Keratinocyte (primary cell): ENCODE data around the gene DACH1. TPM values are rescaled to one million over a fixed set of nuclear protein-coding genes. Genes with fewer than 3 reads are reported as not detected.

Experiments used
- DNase-seq: peaks from one replicate; pipeline ENCODE4 v3.0.0-alpha.2; 2011; ENCODE audit warnings: low read depth, missing footprints, low spot score
- FAIRE-seq: peaks from 2 replicates; lab custom pipeline; 2011; peaks lifted over from hg19 to GRCh38; lab: Jason Lieb, UNC
- H2AFZ ChIP-seq: 2 replicates; pipeline ENCODE4 v1.6.0; 2012; ENCODE audit warnings: low read length, control low read depth, inconsistent platforms; ENCODE audit not compliant: control insufficient read depth
- H3K27ac ChIP-seq: 2 replicates; pipeline ENCODE4 v1.5.1; 2011; ENCODE audit warnings: low read length; ENCODE audit not compliant: control insufficient read depth, insufficient read depth
- H3K27me3 ChIP-seq: 3 replicates; pipeline ENCODE4 v1.6.0; 2011; ENCODE audit warnings: low read length; ENCODE audit not compliant: control insufficient read depth, insufficient read depth; ENCODE audit errors: extremely low read depth
- H3K36me3 ChIP-seq, 2 experiments: 2 replicates in 1 of 2; 3 replicates in 1 of 2; pipeline ENCODE4 v1.5.1; 2011; ENCODE audit warnings: low read length in 2 of 2, mild to moderate bottlenecking in 1 of 2; ENCODE audit not compliant: control insufficient read depth in 2 of 2, insufficient read depth in 2 of 2; ENCODE audit errors: extremely low read depth in 1 of 2
- H3K4me1 ChIP-seq: 3 replicates; pipeline ENCODE4 v1.5.1; 2011; ENCODE audit warnings: low read length; ENCODE audit not compliant: control insufficient read depth, insufficient read depth; ENCODE audit errors: extremely low read depth
- H3K4me2 ChIP-seq: 3 replicates; pipeline ENCODE4 v1.6.0; 2011; ENCODE audit warnings: low read depth, low read length; ENCODE audit not compliant: control insufficient read depth, insufficient read depth; ENCODE audit errors: extremely low read depth
- H3K4me3 ChIP-seq, 3 experiments: fragments of 200-600 bp in 1 of 3; sonication (generic) in 1 of 3; 2 replicates in 2 of 3; 3 replicates in 1 of 3; pipeline ENCODE4 v1.5.1; 2011 to 2016; ENCODE audit warnings: low read length in 3 of 3, mild to moderate bottlenecking in 3 of 3, control low read depth in 2 of 3, inconsistent platforms in 1 of 3, low read depth in 1 of 3, mixed read lengths in 1 of 3, mixed run types in 1 of 3, moderate library complexity in 1 of 3; ENCODE audit not compliant: control insufficient read depth in 2 of 3, insufficient read depth in 2 of 3; ENCODE audit errors: extremely low read depth in 1 of 3
- H3K79me2 ChIP-seq: 2 replicates; pipeline ENCODE4 v1.6.0; 2012; ENCODE audit warnings: low read length; ENCODE audit not compliant: control insufficient read depth, insufficient read depth
- H3K9ac ChIP-seq: 3 replicates; pipeline ENCODE4 v1.6.0; 2011; ENCODE audit warnings: low read length; ENCODE audit not compliant: control insufficient read depth, insufficient read depth; ENCODE audit errors: extremely low read depth
- H3K9me1 ChIP-seq: 3 replicates; pipeline ENCODE4 v1.6.0; 2011; ENCODE audit warnings: low read length; ENCODE audit not compliant: control insufficient read depth, insufficient read depth; ENCODE audit errors: extremely low read depth
- H3K9me3 ChIP-seq: 2 replicates; pipeline ENCODE4 v1.5.1; 2012; ENCODE audit warnings: low read depth, low read length; ENCODE audit not compliant: control insufficient read depth
- H4K20me1 ChIP-seq: 3 replicates; pipeline ENCODE4 v1.6.0; 2011; ENCODE audit warnings: low read length; ENCODE audit not compliant: control insufficient read depth, insufficient read depth; ENCODE audit errors: extremely low read depth
- CTCF ChIP-seq, 3 experiments: IDR thresholded peaks in 1 of 3; conservative IDR thresholded peaks in 1 of 3; optimal IDR thresholded peaks in 1 of 3; 2 replicates in 2 of 3; 3 replicates in 1 of 3; pipeline versions ENCODE3 to v1.5.1; 2011; ENCODE audit warnings: low read length in 3 of 3, mild to moderate bottlenecking in 3 of 3, moderate library complexity in 2 of 3, control low read depth in 1 of 3, inconsistent platforms in 1 of 3; ENCODE audit not compliant: insufficient read depth in 2 of 3; ENCODE audit errors: extremely low read depth in 1 of 3
- EZH2 ChIP-seq: IDR thresholded peaks from one replicate; pipeline ENCODE4 v1.6.1; 2012; ENCODE audit warnings: inconsistent platforms, mild to moderate bottlenecking, low read length, moderate library complexity
- dilution Hi-C: fragments of 300-500 bp; cut with MboI; formaldehyde crosslinking; loops from one replicate; pipeline ENCODE4 v1.7.0; 2020; ENCODE audit warnings: low sequenced_read_pairs; ENCODE audit not compliant: extremely low pct_ligation_motif_present
- polyA plus RNA-seq, 5 experiments: library from polyadenylated mRNA; depleted of rRNA in 3 of 5; stranded (reverse) in 3 of 5; stranded (forward) in 1 of 5; unstranded in 1 of 5; fragments of >200 nt; gene quantifications; 1 replicate in 1 of 5; 2 replicates in 3 of 5; 3 replicates in 1 of 5; pipeline versions ENCODE4 v1.2.1 to v1.2.3, GENCODE V29; 2011 to 2012; ENCODE audit warnings: missing spikeins in 2 of 5, low read depth in 1 of 5, low replicate concordance in 1 of 5

The DACH1 gene
- polyA plus RNA-seq, 1 donor (not counting 4 experiments of a cell fraction or from before 2014, with no cell fraction given): not detected

- Histone ChIP-seq H3K27ac (no peak overlapping the region), H3K79me2 (no peaks in the 10 kb centered on the region), H3K9ac (no peak overlapping the region), H3K36me3 (no peaks in the 10 kb centered on the region), H4K20me1 (no peaks in the 10 kb centered on the region), H3K4me1 (no peaks in the 10 kb centered on the region), H3K4me3 (no peak overlapping the region), H3K9me3 (no peaks in the 10 kb centered on the region), H2AFZ (no peak overlapping the region), H3K9me1 (no peaks in the 10 kb centered on the region), H3K4me2 (no peak overlapping the region), H3K27me3 (no peaks in the 10 kb centered on the region)
- dilution Hi-C loops: no loop called here
- TF ChIP-seq CTCF (optimal IDR thresholded peaks at IDR 0.05 in 1 of 3, IDR thresholded peaks at IDR 0.05 in 1 of 3, conservative IDR thresholded peaks at IDR 0.05 in 1 of 3; ENCODE audit: extremely low read depth in 1 of 3, insufficient read depth in 2 of 3, low read length in 3 of 3) (no peak), EZH2 (no peak)
- FAIRE-seq (no peak), DNase-seq (no peak)
These were observed 351.9 kb downstream of the DACH1 start for GRCh38 chr13:71514900-71515743.

GRCh38 chr13:71513411-71514033 is 353.5 kb downstream of the DACH1 start:
- H3K27ac ChIP-seq: no peak overlapping the region
- FAIRE-seq (no peak), DNase-seq (no peak)
- dilution Hi-C loops: no loop called here
- no peaks in the 10 kb centered on the region for H3K27me3 ChIP-seq
- H4K20me1 ChIP-seq: no peaks in the 10 kb centered on the region
- H3K36me3 ChIP-seq: no peaks in the 10 kb centered on the region
- H3K4me1 ChIP-seq: no peaks in the 10 kb centered on the region
- no peak overlapping the region for H3K4me2 ChIP-seq
- H2AFZ ChIP-seq: no peak overlapping the region
- H3K9ac ChIP-seq: no peak overlapping the region
- no peaks in the 10 kb centered on the region for H3K9me1 ChIP-seq
- no peak for TF ChIP-seq CTCF (optimal IDR thresholded peaks at IDR 0.05 in 1 of 3, IDR thresholded peaks at IDR 0.05 in 1 of 3, conservative IDR thresholded peaks at IDR 0.05 in 1 of 3; ENCODE audit: extremely low read depth in 1 of 3, insufficient read depth in 2 of 3, low read length in 3 of 3)
- TF ChIP-seq EZH2: no peak
- H3K4me3 ChIP-seq: no peak overlapping the region
- H3K79me2 ChIP-seq: no peaks in the 10 kb centered on the region
- H3K9me3 ChIP-seq: no peaks in the 10 kb centered on the region
